Testis (tissue), 2 donors: ENCODE data around the gene PLCXD1.

Experiments
- CTCF ChIP-seq, 3 experiments: fragments of 450-650 bp in 2 of 3; fragments of 200-600 bp in 1 of 3; sonication (generic) in 1 of 3; IDR thresholded peaks; one replicate each; pipeline ENCODE4 v1.5.1; 2016 to 2019; ENCODE audit warnings: antibody characterized with exemption in 3 of 3, mild to moderate bottlenecking in 2 of 3, moderate library complexity in 1 of 3
- POLR2A ChIP-seq: fragments of 450-650 bp; IDR thresholded peaks from one replicate; pipeline ENCODE4 v1.6.1; 2017; ENCODE audit warnings: antibody characterized with exemption, mild to moderate bottlenecking, moderate library complexity

GRCh38 chrX:274904-275475 is 6.2 kb upstream of the PLCXD1 start:
- TF ChIP-seq CTCF (IDR thresholded peaks at IDR 0.05) (no peak), POLR2A (no peak)
